ENCODE measurements around the gene VPS35L.
A peak's percentile ranks its signal among the peaks of the same experiment; 100 is the strongest.

VPS35L gene

GRCh38 chr16:19555186-19555937 lies at the start of gene VPS35L:
TSS of gene VPS35L (plus strand) at chr16:19555703. CDS start at chr16:19555730, 27 bp downstream.
- DNase-seq: peak; percentile 97

- DNase-seq: no peak
These were observed 48.5 kb upstream of the VPS35L start for GRCh38 chr16:19506965-19507364.

- DNase-seq: no peak
These were observed 47.6 kb upstream of the VPS35L start for GRCh38 chr16:19507867-19508266.

GRCh38 chr16:19512297-19512696 lies 43.2 kb upstream of the VPS35L start:
- no peak for DNase-seq

GRCh38 chr16:19513377-19514053 lies 42.0 kb upstream of the VPS35L start:
- DNase-seq: no peak

GRCh38 chr16:19515757-19516156 lies 39.7 kb upstream of the VPS35L start:
- no peak for DNase-seq

GRCh38 chr16:19517424-19518089 lies 37.9 kb upstream of the VPS35L start:
- DNase-seq: peak; percentile 73

GRCh38 chr16:19518388-19518787 lies 37.1 kb upstream of the VPS35L start:
- no peak for DNase-seq

GRCh38 chr16:19520861-19521331 lies 34.6 kb upstream of the VPS35L start:
- peak; percentile 42 for DNase-seq

GRCh38 chr16:19521471-19522396 lies 33.8 kb upstream of the VPS35L start, which contains the start of gene GDE1:
TSS of gene GDE1 (minus strand) at chr16:19522098. CDS start at chr16:19521964, 134 bp downstream.
- DNase-seq: peak; percentile 97

- DNase-seq: no peak
These were observed 33.1 kb upstream of the VPS35L start for GRCh38 chr16:19522397-19522732.

- DNase-seq: no peak
These were observed 32.7 kb upstream of the VPS35L start for GRCh38 chr16:19522760-19523159.

- DNase-seq: no peak
These were observed 32.3 kb upstream of the VPS35L start for GRCh38 chr16:19523184-19523558.

- DNase-seq: peak; percentile 97
These were observed 31.7 kb upstream of the VPS35L start, which contains the start of gene CCP110 for GRCh38 chr16:19523559-19524355. TSS of gene CCP110 (plus strand) at chr16:19523942. CDS start at chr16:19527882, 3,940 bp downstream.

- DNase-seq: no peak
These were observed 31.2 kb upstream of the VPS35L start for GRCh38 chr16:19524356-19524615.

GRCh38 chr16:19524616-19525384 lies 30.7 kb upstream of the VPS35L start:
- no peak for DNase-seq

GRCh38 chr16:19525385-19525723 lies 30.1 kb upstream of the VPS35L start:
- no peak for DNase-seq

GRCh38 chr16:19527161-19527560 lies 28.3 kb upstream of the VPS35L start:
- no peak for DNase-seq

GRCh38 chr16:19528666-19529065 lies 26.8 kb upstream of the VPS35L start:
- no peak for DNase-seq

GRCh38 chr16:19532601-19533000 lies 22.9 kb upstream of the VPS35L start:
- no peak for DNase-seq
